ENCODE results near the gene HLA-DOA. TPM values are rescaled to one million over a fixed set of nuclear protein-coding genes. Genes with fewer than 3 reads are reported as not detected.

The HLA-DOA gene
- total and polyA plus RNA-seq, 3 experiments from 2014 or later: 6.7 to 12.0 (median 6.9) TPM

GRCh38 chr6:32970413-32971241, 38.8 kb downstream of the HLA-DOA start:
- H3K9me3 ChIP-seq (ENCODE audit: low read length): no peaks in the 10 kb centered on the region
- Mint-ChIP-seq H3K27ac (peak overlapping the region; percentile 97 to 100 (median 99)), H3K4me3 (peak overlapping the region; percentile 96 to 100 (median 97)), H3K9me3 (peaks cover 0 to 3% (median 0%) of the 10 kb centered on the region in 5 donors), H3K4me1 (peaks cover 34 to 50% (median 40%) of the 10 kb centered on the region in 3 donors), H3K36me3 (peaks cover 14 to 66% (median 16%) of the 10 kb centered on the region in 3 donors), H3K27me3 (peaks cover 0 to 19% of the 10 kb centered on the region in 2 donors)
- CTCF ChIA-PET: interaction anchor here (1.0 to 16.7 kb wide), 15 partner anchors 8 to 132 kb away, joined by 3 to 270 read pairs (median 13); partner anchors contain the start of genes HLA-DMA, PSMB9, TAP1 and TAP2
- peaks cover 33% of the 10 kb centered on the region for H3K4me1 ChIP-seq (ENCODE audit: insufficient read depth, low read length)
- H3K4me3 ChIP-seq (ENCODE audit: low read length): peak overlapping the region; percentile 96
- POLR2A ChIA-PET: interaction anchor here (0.5 to 8.8 kb wide), 14 partner anchors 11 to 1388 kb away, joined by 3 to 164 read pairs (median 40); partner anchors contain the start of genes HLA-DMA, HLA-DMB, LTB and PSMB8
- peak; percentile 49 to 81 (median 58) for DNase-seq
- H3K27ac ChIP-seq (ENCODE audit: low read depth, low read length): peak overlapping the region; percentile 97
- no peaks in the 10 kb centered on the region for H3K27me3 ChIP-seq (ENCODE audit: insufficient read depth, low read length, poor library complexity, severe bottlenecking)
- H3K36me3 ChIP-seq (ENCODE audit: insufficient read depth, low read length): peaks cover 18% of the 10 kb centered on the region

GRCh38 chr6:32969685-32970412, 39.5 kb downstream of the HLA-DOA start:
- H3K4me1 Mint-ChIP-seq: peaks cover 34 to 50% (median 40%) of the 10 kb centered on the region in 3 donors
- Histone ChIP-seq H3K4me1 (ENCODE audit: insufficient read depth, low read length) (peaks cover 26% of the 10 kb centered on the region), H3K27me3 (ENCODE audit: insufficient read depth, low read length, poor library complexity, severe bottlenecking) (no peaks in the 10 kb centered on the region), H3K27ac (ENCODE audit: low read depth, low read length) (peak overlapping the region; percentile 97), H3K9me3 (ENCODE audit: low read length) (no peaks in the 10 kb centered on the region), H3K4me3 (ENCODE audit: low read length) (peak overlapping the region; percentile 96), H3K36me3 (ENCODE audit: insufficient read depth, low read length) (peaks cover 12% of the 10 kb centered on the region)
- CTCF ChIA-PET: interaction anchor here (0.7 to 16.7 kb wide), 10 partner anchors 9 to 131 kb away, joined by 3 to 270 read pairs (median 11); partner anchors contain the start of genes HLA-DMA, PSMB9, TAP1 and TAP2
- H3K9me3 Mint-ChIP-seq: peaks cover 0 to 3% (median 0%) of the 10 kb centered on the region in 5 donors
- H3K4me3 Mint-ChIP-seq: peak overlapping the region; percentile 76 to 97 (median 89)
- peaks cover 0 to 19% of the 10 kb centered on the region in 2 donors for H3K27me3 Mint-ChIP-seq
- peaks cover 8 to 61% (median 9%) of the 10 kb centered on the region in 3 donors for H3K36me3 Mint-ChIP-seq
- H3K27ac Mint-ChIP-seq: peak overlapping the region; percentile 92 to 100 (median 94)
- POLR2A ChIA-PET: interaction anchor here (0.5 to 8.8 kb wide), 9 partner anchors 11 to 555 kb away, joined by 3 to 164 read pairs (median 62); partner anchors contain the start of genes HLA-DMA, HLA-DMB, PSMB8 and PSMB9
- DNase-seq: peak in 4 of 5 donors; percentile 43 to 78 (median 57)

DNA sequence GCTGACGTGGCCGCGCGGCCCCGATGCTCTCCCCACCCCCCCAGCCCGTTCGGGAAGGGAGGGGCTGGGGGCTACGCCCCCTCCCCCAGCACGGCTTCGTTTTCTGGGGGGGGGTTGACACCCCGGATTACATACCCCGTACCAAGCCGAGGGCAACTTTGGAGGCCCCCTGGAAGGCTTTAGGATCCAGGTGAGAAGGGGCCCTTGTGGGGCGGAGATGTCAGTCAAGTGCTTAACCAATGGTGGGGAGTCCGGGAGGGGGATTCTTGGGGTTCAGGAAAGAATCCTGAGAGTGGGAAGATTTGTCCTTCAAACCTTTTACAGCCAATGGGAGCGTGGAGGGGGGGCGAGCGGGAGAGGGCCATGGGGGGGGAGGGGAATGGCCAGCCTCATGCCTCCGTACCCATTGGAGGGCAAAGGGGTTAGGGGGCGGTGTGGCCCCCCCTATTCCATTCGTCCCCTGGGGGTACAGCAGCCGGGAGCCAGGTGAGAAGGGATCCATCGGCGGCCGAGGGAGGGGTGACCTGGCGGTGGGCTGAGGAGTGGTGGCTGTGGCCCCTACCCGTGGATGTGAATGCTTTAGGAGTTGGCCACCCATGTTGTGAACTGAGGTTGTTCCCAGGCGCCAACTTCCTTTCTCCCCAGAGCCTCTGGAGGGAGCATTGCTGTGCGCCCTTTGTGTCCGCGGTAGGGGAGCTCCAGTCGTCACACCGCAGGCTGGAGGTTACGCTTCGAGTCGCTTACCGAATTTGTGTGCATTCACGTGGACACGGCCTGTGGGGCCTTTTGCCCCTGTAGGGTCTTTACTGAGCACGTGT, 40.3 kb downstream of the HLA-DOA start:
- peaks cover 33 to 48% (median 39%) of the 10 kb centered on the region in 3 donors for H3K4me1 Mint-ChIP-seq
- peaks cover 0 to 19% of the 10 kb centered on the region in 2 donors for H3K27me3 Mint-ChIP-seq
- H3K9me3 ChIP-seq (ENCODE audit: low read length): no peaks in the 10 kb centered on the region
- ChIA-PET POLR2A (interaction anchor here (0.6 to 8.8 kb wide), 11 partner anchors 10 to 936 kb away, joined by 3 to 164 read pairs (median 3); partner anchors contain the start of genes HLA-DMA, HLA-DMB, PSMB8 and RING1), CTCF (interaction anchor here (0.7 to 16.7 kb wide), 11 partner anchors 8 to 131 kb away, joined by 3 to 270 read pairs (median 10); partner anchors contain the start of genes HLA-DMA, HLA-DMB, PSMB9 and TAP1)
- H3K36me3 ChIP-seq (ENCODE audit: insufficient read depth, low read length): peaks cover 4% of the 10 kb centered on the region
- peaks cover 0 to 3% (median 0%) of the 10 kb centered on the region in 5 donors for H3K9me3 Mint-ChIP-seq
- no peaks in the 10 kb centered on the region for H3K27me3 ChIP-seq (ENCODE audit: insufficient read depth, low read length, poor library complexity, severe bottlenecking)
- peak overlapping the region; percentile 97 for H3K27ac ChIP-seq (ENCODE audit: low read depth, low read length)
- H3K4me3 Mint-ChIP-seq: peak overlapping the region; percentile 76 to 97 (median 89)
- H3K4me3 ChIP-seq (ENCODE audit: low read length): peak overlapping the region; percentile 96
- peaks cover 22% of the 10 kb centered on the region for H3K4me1 ChIP-seq (ENCODE audit: insufficient read depth, low read length)
- DNase-seq: peak; percentile 35 to 69 (median 47)
- H3K27ac Mint-ChIP-seq: peak overlapping the region; percentile 92 to 100 (median 94)
- peaks cover 5 to 55% (median 7%) of the 10 kb centered on the region in 3 donors for H3K36me3 Mint-ChIP-seq

- peaks cover 0 to 48% (median 5%) of the 10 kb centered on the region in 3 donors for H3K36me3 Mint-ChIP-seq
These were observed 41.1 kb downstream of the HLA-DOA start, which contains the start of gene BRD2 for GRCh38 chr6:32968093-32968866. TSS of gene BRD2 (plus strand) at chr6:32968594. CDS start at chr6:32972899, 4,305 bp downstream.

DNA sequence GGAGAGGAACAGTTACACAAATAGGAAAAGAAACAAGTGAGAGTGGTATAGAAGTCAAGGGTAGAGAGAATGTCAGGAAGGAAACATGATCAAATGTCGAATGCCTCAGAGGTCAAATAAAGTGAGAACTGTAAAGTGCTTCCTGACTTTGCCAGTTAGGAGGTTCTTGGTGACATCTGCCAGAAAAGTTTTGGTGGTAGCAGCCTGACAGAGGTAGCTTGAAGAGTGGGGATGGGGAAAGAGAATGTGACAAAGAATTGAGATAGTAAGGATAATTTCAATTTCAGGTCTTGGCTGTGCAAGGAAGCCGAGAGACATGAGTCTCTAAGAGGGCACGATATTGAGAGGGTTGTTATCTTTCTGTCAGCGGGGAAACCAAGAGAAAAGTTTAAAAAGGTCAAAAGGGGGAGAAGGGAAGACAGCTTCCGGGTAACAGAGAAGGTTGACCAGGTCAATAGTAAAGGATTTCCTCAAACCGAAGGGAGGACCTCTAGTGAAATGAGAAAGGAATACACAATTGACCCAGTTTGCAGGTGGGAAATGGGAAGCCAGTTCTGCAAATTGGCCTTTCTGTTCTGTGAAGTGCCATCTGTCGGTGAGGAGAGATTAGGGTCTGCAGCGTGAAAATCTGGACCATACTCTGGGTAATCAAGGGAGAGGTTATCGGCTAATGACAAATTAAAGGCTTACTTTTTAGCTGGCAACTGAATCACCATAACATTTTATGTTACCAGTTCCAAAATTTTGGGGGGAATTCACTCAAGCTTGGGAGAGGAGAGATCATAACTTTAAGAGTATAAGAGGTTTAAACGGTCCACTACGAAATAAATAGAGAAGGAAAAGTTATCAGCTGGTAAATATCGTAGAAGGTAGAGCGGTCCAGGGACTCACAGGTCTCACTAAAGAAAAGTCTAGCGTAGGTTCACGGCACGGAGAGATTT, 42.0 kb downstream of the HLA-DOA start:
- ChIA-PET POLR2A (interaction anchor here (0.6 to 8.8 kb wide), 13 partner anchors 9 to 241 kb away, joined by 3 to 164 read pairs (median 4); partner anchors contain the start of genes HLA-DMA, HLA-DMB, RING1 and TAP2), CTCF (interaction anchor here (0.7 to 16.7 kb wide), 16 partner anchors 13 to 129 kb away, joined by 3 to 270 read pairs (median 8); partner anchors contain the start of genes HLA-DMA, HLA-DMB, PSMB9 and TAP1)
- peaks cover 43 to 55% (median 51%) of the 10 kb centered on the region in 3 donors for H3K4me1 Mint-ChIP-seq
- Histone ChIP-seq H3K27ac (ENCODE audit: low read depth, low read length) (peak overlapping the region; percentile 97), H3K4me1 (ENCODE audit: insufficient read depth, low read length) (peaks cover 33% of the 10 kb centered on the region), H3K27me3 (ENCODE audit: insufficient read depth, low read length, poor library complexity, severe bottlenecking) (no peaks in the 10 kb centered on the region), H3K9me3 (ENCODE audit: low read length) (no peaks in the 10 kb centered on the region), H3K4me3 (ENCODE audit: low read length) (peak overlapping the region; percentile 96), H3K36me3 (ENCODE audit: insufficient read depth, low read length) (no peaks in the 10 kb centered on the region)
- peaks cover 0 to 3% (median 0%) of the 10 kb centered on the region in 5 donors for H3K9me3 Mint-ChIP-seq
- peaks cover 0 to 11% of the 10 kb centered on the region in 2 donors for H3K27me3 Mint-ChIP-seq
- DNase-seq: peak in 2 of 5 donors; percentile 27 to 38
- peak overlapping the region; percentile 86 to 100 (median 94) for H3K27ac Mint-ChIP-seq
- H3K36me3 Mint-ChIP-seq: peaks cover 0 to 40% (median 0%) of the 10 kb centered on the region in 3 donors
- peak overlapping the region; percentile 76 to 97 (median 89) for H3K4me3 Mint-ChIP-seq

More at GRCh38 chr6:32968093-32968866, 41.1 kb downstream of the HLA-DOA start, which contains the start of gene BRD2:
- peak within 1 kb of the TSS; percentile 76 to 97 (median 89) for H3K4me3 Mint-ChIP-seq
- H3K27me3 Mint-ChIP-seq: peaks cover 0 to 18% of the 10 kb centered on the region in 2 donors
- no peaks in the 10 kb centered on the region for H3K27me3 ChIP-seq (ENCODE audit: insufficient read depth, low read length, poor library complexity, severe bottlenecking)
- H3K36me3 ChIP-seq (ENCODE audit: insufficient read depth, low read length): peaks cover 3% of the 10 kb centered on the region
- H3K27ac ChIP-seq (ENCODE audit: low read depth, low read length): peak within 1 kb of the TSS; percentile 97
- peaks cover 0 to 3% (median 0%) of the 10 kb centered on the region in 5 donors for H3K9me3 Mint-ChIP-seq
- H3K4me1 Mint-ChIP-seq: peaks cover 37 to 51% (median 44%) of the 10 kb centered on the region in 3 donors
- ChIA-PET CTCF (interaction anchor here (0.7 to 16.7 kb wide), 15 partner anchors 12 to 130 kb away, joined by 3 to 270 read pairs (median 9); partner anchors contain the start of genes HLA-DMA, HLA-DMB, PSMB9 and TAP1), POLR2A (interaction anchor here (0.6 to 8.8 kb wide), 16 partner anchors 8 to 937 kb away, joined by 3 to 164 read pairs (median 3); partner anchors contain the start of genes HLA-DMA, HLA-DMB, RING1 and TAP2)
- peak within 1 kb of the TSS; percentile 92 to 100 (median 96) for H3K27ac Mint-ChIP-seq
- no peaks in the 10 kb centered on the region for H3K9me3 ChIP-seq (ENCODE audit: low read length)
- DNase-seq: peak; percentile 94 to 99 (median 98)
- peak within 1 kb of the TSS; percentile 96 for H3K4me3 ChIP-seq (ENCODE audit: low read length)
- H3K4me1 ChIP-seq (ENCODE audit: insufficient read depth, low read length): peaks cover 29% of the 10 kb centered on the region
